A204.1 (cell line): ENCODE data around the gene TMEM185B.

Experiments used
- FAIRE-seq: peaks from 2 replicates; lab custom pipeline; 2012; peaks lifted over from hg19 to GRCh38; lab: Jason Lieb, UNC

Gene TMEM185B

GRCh38 chr2:120230515-120231471 lies 7.6 kb upstream of the TMEM185B start:
- FAIRE-seq, result no peak

DNA sequence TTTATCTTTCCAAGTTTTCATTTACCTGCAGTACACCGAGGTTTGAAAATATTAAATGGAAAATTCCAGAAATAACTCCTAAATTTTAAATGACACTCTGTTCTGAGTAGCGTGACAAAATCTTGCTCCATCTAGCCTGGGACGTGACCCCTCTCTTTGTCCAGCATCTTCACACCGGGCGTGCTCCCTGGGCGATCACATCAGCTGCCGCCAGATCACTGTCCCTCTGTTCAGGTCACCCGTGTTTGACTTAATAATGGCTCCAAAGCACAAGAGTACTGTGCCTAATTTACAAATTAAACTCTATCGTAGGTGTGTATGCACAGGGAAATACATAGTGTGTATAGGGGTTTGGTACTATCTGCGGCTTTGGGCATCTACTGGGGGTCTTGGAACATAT lies 6.1 kb upstream of the TMEM185B start:
- FAIRE-seq, result no peak

GRCh38 chr2:120228503-120228902 lies 5.3 kb upstream of the TMEM185B start:
- no peak for FAIRE-seq

DNA sequence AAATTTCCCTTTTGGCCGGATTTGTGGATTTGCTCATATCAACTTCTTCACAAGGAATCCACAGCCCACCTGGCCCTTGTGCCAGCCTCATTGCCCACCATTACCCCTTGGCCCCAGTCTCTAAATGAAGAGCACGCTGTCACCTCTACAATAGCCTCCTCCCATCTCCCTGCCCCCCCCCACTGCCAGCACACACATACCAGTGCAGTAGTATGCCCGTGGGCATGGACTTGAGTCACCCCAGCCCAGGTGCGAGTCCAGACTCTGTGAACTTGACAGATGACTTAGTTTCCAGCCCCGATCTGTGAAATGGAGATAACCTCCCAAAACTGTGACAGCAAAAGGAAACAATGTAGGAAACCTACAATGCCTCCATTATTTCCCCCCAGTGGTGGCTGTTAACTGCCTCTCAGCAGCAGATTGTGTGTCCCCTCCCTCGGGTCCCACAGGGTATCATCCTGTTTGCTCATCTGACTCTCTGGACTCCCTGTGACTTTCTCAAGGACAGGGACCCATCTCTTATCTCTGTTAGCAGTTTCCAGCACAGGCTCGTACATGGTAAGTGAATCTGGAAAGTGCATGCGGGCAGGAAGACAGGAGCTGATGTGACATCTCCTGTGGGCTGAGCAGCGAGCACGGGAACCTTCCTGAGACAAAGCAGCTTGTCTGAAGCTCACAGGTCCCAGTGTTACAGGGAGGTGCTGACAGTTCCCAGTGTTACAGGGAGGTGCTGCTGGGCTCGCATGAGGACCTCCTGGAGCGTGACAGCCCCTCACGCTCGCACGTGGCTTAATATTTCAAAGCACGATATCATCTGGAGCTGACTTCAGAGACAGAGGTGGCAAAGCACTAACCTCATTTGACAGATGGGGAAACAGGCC lies 4.2 kb upstream of the TMEM185B start:
- no peak for FAIRE-seq

DNA sequence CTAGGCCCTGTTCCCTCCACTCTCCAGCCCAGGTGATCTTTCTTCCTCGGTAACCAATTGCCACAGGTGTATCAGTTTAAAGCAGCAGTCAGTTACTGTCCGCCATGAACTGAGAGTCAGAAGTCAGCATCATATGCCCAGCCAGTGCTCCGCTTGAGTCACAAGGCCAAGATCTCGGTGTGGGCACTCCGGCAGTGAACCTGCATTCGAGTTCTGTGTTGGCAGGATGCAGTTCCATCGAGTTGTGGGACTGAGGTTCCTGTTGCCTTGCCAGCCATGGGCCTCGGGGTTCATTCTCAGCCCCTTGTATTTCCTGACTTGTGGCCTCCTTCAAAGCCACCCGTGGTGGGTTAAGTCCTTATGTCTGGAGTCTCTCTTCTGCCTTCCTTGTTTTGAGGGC lies 3.1 kb upstream of the TMEM185B start:
- FAIRE-seq, result no peak

DNA sequence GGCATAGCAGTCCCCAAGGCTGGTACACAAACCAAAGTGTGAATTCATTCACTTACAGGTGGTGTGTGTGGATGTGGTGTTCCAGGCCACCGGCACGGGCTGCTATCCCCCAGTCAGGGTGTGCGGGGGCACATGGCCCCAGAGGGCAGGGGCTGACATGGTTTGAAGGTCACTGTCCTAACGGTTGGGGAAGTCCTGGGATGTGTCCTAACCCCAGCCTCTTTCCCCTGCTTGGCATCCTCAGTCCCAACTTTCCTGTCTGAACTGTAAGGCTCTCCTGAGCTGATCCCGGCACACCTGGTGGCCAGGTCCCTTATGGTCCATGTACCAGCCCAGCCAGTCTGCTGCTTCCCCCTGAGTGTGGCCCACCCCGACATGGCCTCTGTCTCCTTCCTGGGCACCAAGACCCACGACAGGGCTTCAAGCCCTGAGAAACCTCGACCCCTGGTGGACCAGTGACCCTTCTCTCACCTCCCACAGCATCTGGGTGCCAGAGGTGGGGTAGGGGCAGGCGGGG lies 2.4 kb upstream of the TMEM185B start:
- no peak for FAIRE-seq

DNA sequence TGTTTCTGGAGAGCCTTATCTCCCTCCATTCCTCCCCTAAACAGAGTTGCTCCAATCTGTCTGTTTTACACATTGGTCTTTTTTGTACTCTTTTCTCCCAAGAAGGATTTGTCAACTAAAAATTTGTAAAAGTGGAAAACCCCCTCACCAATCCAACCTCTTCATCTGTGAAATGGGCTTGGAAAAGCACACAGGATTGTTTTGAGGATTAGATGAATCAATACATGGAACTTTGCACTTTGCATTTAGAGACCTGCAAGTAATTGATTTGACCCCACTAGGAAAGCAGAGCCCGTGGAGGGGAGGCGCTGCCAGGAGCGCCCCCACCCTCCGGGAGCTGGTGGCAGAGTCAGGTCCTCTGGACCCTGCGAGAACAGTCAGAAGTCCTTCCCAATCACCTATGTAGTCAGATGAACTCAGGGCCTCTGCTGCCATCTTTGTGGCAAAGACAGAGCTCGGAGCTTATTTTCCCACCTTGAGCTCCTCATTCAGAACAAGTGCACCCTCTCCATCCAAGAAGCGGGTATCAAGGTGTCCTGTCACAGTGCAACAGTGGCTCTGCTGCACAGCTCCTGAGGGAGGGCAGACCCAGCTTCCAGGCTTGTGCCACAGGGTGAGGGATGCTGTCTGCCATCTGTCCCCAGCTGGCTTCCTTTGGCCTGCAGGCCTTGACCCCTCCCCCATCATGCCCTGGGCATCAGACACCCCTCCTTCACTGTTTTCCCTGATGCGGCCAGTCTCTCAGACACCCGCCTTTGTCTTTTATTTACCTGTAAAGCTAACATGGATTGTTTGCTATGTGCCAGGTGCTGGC lies 1.7 kb upstream of the TMEM185B start:
- no peak for FAIRE-seq

DNA sequence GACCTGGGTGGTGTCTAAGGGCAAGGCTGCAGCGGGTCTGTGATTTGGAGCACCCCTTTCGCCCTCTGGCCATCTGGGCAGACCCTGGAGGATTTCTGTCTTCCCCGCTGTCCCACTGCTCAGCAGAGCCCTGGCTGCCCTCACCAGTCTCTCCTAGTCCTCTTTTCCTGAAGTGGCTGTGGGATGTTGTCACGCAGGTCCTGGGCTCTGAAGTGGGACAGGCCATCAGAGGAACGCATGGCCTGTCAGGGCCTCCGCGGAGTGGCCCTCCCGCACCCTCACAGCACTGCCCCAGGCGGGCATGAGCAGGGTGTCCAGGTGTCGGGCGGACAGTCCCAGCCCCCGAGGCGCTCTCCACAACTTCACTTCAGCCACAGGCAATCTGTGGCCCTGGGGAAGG lies 1.1 kb upstream of the TMEM185B start:
- no peak for FAIRE-seq

- FAIRE-seq, result no peak
Measured at GRCh38 chr2:120222186-120223033, 790 bp downstream of the TMEM185B start.

DNA sequence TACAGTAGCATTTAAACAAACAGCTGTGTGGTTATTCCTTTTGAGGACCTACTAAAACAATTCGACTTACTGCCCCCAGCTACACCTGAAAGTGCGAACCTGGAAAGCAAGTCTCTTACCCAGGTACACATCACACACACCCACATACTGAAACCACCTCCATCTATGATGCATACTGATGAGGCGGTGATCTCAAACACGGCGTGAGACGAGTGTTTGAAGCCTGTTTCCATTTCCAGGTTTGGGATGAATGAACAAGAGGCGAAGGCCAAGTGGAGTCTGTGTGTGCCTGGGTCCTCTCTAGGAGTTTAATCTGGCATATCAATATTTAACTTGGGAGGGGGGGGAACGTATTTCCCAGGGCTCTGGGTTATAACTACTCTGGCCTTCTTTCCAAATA lies 1.6 kb downstream of the TMEM185B start:
- no peak for FAIRE-seq

DNA sequence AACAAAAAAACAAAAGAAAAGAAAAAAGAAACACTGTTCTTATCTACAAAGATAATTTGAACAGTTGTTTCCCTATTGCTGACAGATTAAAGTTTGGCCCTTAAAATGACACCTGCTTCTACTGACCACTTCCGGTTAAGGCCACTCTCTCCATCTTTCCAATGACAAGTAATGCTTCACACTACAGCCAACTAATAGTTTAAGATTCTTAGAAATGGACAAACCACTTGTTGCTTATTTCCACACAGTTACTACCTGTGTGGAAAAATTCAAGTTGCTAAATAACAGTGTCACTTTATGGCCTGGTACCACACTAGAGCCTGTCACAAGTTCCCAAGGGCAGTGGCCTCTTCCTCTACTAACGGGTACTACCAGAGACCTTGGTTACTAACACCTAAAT lies 2.4 kb downstream of the TMEM185B start:
- no peak for FAIRE-seq

- FAIRE-seq, result no peak
Measured at GRCh38 chr2:120219766-120220165, 3.4 kb downstream of the TMEM185B start.

DNA sequence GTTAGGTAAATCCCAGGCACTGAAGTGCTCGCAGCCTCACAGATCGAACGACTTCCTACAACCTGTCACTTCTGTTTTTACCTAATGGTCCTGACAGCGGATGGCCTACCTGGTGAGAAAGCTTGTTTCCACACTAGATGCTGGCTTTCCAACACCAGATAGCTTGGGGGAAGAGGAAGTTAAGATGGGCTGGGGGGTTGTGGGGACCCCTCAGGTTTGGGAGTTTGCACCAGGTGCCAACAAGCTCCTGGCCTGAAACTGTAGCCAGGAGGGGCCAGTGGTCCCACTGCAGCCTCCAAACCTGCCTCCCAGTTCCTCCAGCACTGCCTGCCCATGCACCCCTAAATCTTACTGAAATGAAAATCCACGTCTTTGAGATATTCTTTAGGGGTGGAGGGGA lies 3.9 kb downstream of the TMEM185B start:
- FAIRE-seq, result no peak

DNA sequence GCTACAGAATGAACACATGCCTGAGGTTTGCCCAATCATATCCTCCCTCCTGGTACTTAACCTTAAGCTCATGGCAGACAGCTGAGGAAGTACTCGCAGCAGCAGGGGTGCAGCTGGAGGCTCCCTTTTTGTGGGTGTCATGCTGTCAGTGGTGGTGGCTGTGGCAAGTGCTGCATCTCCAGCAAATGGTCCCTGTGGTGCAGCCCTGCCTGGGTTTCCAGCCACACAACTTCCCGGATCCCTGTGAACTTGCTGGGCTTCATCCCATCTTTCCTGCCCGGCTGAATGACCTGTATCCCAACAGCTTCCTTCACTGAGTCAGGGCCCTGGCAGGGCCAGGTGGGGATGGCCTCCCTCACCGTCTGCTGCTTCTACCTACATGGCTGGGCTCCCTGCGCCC lies 5.0 kb downstream of the TMEM185B start:
- FAIRE-seq, result no peak

GRCh38 chr2:120210270-120210693 lies 12.9 kb downstream of the TMEM185B start:
- FAIRE-seq, result no peak

GRCh38 chr2:120209427-120210269 lies 13.6 kb downstream of the TMEM185B start:
- FAIRE-seq, result no peak

DNA sequence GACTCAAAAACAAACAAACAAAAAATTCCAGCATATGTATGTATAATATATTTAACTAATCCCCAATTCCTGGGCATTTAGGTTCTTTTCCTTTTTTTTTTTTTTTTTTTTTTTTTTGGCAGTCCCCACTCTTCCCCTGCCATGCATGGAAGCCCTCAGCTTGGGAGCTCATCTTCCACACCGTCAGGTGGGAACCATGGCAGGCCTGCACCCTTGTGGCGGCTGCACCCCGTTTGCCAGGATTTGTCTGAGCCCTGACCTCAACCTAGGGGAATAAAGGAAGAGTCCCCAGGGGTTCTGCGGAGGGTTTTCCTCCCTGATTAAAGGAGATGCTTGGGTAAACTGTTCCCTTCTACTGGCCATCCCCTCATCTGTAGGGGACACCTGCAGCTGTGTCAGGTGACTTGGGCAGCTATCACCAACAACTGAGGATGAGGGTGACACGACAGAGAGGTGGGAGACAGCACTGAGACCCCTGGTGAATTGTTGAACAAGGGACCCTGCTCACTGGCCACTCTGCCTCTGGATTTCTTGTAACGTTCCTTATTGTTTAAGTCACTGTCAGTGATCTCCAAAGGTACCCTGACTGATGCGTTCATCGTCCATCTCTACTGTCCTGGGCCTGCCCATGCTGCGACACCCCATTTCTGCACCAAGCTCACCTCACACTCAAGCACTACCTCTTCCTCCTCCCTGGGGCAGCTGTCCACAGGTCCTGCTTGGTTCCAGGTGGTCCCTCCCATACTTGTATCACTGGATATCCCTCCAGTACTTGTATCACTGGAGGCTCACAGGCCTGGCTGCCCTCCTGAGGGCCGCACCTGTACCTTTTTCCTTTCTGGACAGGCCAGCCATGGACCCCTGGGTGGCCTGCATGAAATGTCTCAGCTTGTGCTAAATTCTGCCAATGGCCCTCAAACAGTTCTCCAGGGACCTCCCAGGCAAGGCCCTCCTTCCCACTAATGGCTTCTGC lies 14.5 kb downstream of the TMEM185B start:
- no peak for FAIRE-seq

DNA sequence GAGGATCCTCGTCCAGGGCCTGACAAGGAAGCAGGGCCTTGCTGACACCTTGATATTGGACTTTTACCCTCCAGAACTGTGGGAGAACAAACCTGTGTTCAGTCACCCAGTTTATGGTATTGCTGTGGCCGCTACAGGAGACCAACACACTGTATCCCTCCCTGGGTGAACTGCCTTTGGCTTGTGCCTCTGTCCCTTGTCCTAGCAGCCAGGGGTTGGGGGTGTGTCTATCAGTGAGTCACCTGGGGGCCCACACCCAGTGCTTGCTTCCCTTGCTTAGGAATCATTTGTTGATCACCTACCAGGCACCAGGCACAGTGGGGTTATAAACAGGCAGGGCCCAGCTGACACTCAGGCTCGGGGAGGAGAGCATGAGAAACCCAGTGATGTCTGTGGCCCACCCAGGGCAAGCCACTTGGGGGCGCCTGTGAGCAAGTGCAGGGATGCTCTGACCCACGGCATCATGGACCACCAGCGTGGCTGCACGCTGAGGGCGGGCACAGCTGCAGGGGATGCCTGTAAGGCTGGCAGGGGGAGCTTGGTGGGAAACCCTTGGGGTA lies 17.1 kb downstream of the TMEM185B start:
- no peak for FAIRE-seq
